GM18498 (cell line): ENCODE data around the gene BLTP3A.
"Not testable (repeated sequence)": the region's sequence is repeated elsewhere in the genome, so short reads cannot be mapped to it uniquely, and the experiment has no call there.

Experiments
- ATAC-seq: cut with Tn5 transposase; IDR thresholded peaks from one replicate; pipeline ENCODE4 v1.9.1; 2021; ENCODE audit warnings: mild to moderate bottlenecking, moderate library complexity; ENCODE audit not compliant: unreplicated experiment

BLTP3A gene

DNA sequence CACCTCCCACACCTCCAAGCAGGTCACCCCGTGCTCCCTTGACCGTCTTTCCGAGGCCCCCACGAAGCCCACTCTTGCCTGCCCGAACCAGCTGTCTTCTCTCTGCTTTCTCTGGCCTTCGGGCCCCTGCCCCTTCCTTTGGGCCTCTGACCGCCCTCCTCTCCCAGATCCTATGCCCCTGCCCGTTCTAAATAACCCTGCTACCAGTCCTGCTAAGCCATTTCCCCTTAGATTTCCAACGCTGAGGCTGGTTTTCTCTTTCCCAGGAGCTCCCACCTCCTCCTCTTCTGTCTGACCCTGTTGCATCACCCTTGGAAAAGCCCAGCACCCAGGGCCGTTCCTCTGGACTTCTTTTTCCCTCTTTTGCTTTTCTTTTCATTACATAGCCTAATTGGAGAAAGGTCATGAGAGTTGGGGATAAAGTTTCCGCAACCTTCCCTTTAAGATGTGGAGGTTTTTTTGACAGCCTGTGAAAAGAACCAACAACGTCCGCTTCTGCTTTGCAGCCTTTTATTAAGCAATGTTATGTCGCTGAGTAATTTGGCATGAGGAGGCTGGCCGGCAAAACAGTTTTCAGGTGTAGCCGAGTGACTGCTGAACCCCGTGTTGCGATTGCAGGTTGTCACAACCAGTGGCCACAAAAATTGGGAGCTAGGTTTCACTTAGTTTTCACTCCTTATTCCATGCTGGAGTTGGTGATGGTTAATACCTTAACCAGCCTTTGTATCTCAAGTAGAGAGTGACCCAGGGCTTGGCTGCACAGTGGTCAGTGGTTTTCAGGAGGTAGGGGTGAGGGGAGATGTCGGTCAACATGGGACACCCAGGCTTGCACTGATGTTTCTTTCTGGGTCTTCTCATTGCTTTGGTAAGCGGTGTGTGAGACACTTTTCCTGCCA is 970 bp downstream of the BLTP3A start:
- peak; percentile 4 for ATAC-seq

DNA sequence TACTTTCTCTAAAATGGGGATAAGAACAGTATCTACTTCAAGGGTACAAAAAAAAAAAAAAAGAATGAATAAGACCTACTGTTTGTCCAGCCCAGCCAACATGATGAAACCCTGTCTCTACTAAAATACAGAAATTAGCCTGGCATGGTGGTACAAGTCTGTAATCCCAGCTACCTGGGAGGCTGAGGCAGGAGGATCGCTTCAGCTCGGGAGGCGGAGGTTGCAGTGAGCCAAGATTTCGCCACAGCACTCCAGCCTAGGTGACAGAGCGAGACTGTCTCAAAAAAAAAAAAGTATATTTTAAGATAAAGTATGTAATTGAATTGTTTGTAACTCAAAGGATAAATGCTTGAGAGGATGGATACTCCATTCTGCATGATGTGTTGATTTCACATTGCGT is 2.0 kb downstream of the BLTP3A start:
- no peak for ATAC-seq

DNA sequence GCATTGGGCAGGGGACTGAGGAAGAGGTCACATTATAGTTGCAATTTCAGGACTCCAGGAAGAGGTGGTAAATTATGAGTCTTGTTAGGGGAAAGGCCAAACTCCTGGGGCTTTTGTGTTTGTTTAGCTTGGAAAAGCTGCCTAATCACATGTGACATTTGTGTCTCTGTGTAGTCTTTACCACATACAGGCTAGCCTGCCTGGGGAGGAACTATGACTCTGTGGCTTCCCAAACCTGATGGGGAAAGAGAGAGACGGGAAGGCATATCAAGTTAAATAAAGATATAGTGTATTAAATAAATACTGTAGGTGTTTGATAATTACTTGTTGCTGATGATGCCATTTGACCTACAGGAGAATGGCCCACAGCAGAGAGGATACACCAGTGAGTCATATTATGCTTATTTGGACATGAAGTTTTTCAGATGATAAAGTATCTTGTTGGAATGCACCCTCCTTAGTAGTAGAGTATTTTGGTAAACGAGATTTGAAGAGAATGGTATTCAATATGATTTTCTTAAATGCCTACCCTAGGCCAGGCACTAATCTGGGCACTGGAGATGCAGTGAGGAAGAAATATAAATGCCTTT is 4.0 kb downstream of the BLTP3A start:
- no peak for ATAC-seq

DNA sequence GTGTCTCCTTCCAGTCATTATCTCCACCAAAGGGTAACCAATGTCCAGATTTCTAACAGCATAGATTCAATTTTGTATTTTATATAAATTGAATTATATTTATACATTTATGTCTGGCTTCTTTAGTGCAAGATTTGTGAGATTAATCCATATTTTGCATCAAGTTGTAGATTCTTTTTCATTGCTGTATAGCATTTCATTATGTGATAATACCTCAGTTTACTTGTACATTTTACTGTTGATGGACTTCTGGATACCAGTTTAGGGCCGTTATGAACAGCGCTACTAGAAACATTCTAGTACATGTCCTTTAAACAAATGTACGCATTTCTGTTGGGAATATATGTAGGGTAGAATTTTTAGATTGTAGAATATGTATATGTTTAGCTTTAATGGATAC is 6.2 kb downstream of the BLTP3A start:
- ATAC-seq: no peak

DNA sequence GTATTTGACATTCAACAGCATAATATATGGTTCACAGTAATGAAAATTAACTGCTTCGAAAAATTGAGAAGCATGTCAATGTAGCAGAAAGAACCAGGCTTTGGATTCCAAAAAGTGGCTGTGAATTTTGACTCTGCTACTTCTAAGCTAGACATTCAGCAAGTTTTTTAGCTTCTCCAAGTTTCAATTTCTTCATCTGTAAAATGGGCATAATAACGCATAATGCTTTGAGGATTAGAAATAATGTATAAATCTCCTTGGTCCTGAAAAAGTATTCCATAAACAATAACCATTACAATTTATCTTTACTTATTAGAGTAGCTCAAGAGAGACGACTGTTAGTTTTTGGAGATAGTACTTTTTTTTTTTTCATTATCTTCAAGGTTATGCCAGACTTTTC is 7.7 kb downstream of the BLTP3A start:
- no peak for ATAC-seq

DNA sequence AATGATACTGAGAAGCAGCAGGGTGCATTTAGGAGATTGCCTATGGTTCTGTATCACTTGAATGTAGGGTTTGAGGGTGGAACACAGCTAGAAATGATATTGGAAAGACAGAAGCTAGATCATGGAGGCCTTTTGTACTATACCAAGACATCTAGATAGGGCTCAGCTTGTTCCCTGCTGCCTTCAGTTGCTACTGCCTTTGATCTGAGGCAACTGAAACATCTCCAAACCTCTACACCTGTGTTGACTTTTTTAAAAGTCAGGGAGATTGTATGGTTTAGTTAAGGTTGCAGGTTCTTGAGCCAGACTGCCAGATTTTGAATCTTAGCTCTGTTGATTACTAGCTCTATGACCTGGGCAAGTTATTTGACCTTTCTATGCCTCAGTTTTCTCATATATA is 12.7 kb downstream of the BLTP3A start:
- ATAC-seq: no peak

DNA sequence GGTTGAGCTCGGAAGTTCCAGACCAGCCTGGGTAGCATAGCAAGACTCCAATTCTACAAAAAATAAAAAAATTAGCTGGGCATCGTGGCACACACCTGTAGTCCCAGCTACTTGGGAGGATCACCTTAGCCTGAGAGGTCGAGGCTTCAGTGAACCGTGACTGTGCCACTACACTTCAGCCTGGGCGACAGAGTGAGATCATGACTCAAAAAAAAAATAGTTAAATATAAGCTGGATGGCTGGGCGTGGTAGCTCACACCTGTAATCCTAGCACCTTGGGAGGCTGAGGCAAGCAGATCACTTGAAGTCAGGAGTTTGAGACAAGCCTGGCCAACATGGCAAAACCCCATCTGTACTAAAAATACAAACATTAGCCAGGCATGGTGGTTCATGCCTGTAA is 13.2 kb downstream of the BLTP3A start:
- not testable (repeated sequence) for ATAC-seq

DNA sequence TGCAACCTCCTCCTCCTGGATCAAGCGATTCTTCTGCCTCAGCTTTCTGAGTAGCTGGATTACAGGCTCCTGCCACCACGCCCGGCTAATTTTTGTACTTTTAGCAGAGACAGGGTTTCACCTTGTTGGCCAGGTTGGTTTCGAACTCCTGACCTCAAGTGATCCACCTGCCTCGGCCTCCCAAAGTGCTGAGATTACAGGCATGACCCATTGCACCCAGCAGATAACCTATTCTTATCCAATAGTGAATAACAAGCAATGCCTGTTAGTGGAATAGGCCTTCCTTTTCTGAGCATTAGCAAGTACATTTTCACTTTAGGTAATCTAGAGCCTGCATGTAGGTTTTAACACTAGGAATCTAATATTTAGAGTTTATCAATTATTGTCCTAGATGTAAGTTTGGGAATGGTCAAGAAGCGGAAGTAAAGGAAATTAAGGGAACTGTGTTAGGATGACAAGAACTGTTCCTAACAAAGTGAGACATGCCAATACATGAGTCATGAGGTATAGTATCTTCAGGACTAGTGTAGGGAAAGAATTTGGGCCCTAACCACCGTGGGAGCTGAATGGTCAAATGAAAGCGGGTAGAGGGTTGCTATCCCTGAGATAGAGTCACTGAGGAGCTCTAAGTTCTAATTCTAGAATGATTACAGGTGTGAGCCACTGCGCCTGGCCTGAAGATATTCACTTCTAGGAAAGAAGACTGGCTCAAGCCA is 15.0 kb downstream of the BLTP3A start:
- no peak for ATAC-seq

DNA sequence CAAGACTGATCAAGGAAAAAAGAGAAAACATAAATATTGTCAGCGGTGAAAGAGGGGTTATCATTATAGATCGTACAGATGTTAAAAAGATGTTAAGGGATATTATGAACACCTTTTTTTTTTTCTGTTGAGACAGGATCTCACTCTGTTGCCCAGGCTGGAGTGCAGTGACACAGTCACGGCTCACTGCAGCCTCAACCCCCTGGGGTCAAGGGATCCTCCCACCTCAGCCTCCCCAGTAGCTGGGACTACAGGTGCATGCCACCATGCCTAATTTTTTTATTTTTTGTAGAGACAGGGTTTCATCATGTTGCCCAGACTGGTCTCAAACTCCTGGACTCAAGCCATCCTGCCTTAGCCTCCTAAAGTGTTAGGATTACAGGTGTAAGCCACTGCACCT is 16.6 kb downstream of the BLTP3A start:
- ATAC-seq: not testable (repeated sequence)

DNA sequence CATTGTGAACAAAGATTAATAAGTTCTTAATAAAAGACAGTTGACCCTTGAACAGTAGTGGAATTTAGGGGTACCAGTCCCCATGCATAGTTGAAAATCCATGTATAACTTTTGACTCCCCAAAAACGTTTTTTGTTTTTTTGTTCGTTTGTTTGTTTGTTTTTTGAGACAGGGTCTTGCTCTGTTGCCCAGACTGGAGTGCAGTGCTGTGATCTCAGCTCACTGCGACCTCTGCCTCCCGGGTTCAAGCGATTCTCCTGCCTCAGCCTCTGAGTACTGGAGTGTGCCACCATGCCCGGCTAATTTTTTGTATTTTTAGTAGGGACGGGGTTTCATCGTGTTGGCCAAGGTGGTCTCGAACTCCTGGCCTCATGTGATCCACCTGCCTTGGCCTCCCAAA is 17.5 kb downstream of the BLTP3A start:
- ATAC-seq: not testable (repeated sequence)

DNA sequence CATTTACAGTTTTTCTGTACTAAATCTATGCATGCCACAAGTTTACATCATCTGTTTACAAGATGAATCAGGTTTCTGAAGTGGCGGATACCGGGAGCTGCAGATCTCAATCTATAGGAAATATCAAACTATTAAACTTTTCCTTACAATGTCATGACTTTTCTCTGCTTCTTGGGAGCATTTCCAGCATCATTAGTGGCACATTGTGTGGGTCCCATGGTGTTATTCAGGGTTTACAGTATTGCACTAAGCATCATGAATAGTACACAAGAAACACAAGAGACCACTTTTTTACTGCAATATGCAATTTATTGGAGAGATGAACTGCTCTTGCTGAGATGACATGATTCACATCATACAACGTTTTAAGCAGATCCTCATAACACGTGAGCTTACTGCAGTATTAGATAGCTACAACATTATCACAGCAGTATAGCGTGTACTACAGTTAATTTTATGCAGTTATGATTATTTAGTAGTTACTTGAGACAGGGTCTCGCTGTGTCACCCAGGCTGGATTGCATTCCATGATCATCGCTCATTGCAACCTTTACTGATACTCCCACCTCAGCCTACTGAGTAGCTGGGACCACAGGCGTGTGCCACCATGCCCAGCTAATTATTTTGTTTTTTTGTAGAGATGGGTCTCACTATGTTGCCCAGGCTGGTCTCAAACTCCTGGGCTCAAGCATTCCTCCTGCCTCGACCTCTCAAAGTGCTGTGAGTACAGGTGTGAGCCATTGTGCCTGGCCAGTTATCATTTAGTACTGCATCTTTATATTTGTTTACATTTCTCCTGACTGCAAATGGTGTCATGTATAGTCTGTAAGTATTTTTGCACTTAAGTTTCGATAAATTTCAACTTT is 18.4 kb downstream of the BLTP3A start:
- ATAC-seq: no peak

DNA sequence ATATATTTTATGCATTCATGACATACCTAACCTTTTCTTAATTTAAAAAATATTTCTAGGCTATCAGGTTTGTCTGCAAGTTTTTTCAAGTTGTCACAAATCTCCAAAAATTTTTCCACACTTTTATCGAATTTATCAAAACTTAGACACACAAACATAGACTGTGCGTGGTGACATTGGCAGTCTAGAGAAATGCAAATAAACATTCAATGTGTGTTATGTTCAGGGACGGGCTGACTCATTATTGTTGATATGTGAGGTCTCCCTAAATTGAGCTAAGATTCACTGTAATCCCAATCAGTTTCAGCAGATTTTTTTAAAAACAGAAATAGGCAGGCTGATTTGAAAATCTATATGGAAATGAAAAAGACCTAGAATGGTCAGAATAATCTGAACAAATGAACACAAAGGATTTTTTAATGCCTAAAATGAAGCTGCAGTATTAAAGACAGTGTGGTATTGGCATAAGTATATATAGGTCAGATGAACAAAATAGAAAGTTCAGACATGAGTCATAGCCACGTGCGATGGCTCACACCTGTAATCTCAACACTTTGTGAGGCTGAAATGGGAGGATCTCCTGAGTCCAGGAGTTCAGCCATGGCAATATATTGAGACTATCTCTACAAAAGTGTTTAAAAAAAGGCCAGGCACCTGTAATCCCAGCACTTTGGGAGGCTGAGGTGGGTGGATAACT is 19.2 kb downstream of the BLTP3A start:
- ATAC-seq: peak; percentile 91

DNA sequence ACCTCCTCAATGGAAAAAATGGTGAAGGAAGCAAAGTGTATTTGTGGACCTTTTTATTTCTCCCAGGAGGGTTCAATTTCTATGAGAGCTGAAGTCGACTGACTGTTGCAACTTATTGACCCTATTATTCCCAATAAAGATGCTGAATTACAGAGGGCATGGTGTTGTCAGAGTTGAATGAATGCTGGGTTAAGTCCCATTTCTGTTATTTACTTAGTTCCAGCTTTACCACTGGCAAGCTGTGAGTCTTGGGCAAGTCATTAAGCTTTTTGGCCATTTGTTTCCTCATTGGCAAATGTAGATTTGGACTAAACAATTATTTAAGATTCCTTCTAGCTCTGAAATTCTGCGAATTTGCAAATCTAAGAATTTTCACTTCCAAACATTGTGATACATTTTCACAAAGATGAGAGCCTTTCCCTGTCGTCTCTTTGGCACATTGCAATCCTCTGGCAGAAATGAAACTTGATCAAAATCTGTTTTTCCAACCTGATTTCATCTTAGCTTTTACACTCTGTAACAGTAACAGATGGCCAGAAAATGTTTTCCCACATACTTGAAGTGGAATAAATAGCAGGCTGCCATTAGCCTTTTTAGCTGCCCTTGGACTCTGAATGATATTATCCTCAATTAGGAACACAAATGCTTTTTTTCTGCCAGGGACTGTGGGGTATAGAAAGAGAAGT is 21.3 kb downstream of the BLTP3A start:
- no peak for ATAC-seq

DNA sequence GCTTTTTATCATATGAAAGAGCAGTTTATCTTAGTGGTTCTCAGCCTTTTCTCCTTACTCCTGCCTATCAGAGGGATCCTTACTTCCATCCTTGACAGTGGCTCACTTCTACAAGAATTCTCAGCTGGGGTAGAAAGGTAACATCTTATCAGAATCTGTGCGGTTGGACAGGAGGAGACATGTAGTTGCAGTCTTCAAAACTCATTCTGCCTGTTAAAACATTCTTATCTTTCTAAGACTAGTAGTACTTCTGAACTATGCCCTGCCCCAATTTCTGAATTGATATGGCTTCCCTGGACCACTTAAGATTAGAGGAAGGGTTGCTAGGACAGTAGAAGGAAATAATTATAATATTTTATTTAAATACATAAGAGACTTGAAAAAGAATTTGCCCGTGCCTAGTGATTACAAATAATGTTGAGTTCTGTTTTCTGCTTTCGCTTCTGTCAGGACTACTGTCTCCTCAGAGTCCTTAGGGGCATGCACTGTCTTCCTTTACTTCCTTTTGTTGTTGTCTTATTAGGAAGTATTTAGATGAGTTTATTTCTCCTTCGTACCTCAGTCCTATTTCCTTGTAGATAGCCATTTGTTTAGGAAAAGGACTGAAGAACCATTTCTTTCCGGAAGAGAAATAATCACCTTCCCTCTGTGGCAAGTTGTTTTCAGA is 24.9 kb downstream of the BLTP3A start:
- ATAC-seq: no peak

DNA sequence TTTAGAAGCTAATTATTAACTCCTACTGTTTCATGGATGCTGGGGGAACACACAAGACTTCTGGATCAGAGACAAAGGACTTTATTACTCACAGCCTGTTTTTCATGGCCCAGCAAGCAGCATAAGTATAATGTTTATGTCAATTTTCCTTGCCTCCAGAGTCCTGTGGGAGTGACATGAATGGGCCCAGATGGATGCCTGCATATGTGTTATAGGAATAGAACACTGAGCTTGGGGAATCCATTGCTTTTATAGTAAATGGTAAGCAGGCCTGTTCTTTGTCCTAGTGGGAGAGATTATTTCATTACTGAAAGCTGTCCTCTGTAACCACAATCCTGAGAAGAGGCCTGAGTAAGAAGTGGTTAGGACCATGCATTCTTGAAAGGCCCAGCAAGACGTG is 25.6 kb downstream of the BLTP3A start:
- no peak for ATAC-seq

DNA sequence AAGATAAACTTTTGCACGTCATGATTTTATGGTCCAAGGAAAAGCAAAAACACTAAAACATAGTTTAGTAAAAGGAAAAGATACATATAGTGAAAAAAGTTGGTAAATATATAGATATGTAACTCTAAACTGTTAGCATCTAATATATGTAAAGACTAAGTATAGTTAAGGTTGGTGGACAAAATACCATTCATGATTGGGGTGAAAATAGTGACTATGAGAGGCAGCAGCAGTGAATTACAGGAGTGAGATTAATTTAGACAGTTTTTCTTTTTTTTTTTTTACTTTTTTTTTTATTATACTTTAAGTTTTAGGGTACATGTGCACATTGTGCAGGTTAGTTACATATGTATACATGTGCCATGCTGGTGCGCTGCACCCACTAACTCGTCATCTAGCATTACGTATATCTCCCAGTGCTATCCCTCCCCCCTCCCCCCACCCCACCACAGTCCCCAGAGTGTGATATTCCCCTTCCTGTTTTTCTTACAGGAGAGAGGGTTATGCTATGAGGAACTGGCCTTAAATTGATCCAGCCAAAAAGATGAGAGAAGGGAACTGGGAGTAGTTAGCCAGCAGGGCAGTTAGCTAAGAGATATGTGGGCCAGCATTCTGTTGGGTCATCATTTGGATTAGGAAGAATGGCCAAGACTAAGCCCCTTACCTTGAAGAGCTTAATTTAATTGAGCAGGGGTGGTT is 27.1 kb downstream of the BLTP3A start:
- not testable (repeated sequence) for ATAC-seq

DNA sequence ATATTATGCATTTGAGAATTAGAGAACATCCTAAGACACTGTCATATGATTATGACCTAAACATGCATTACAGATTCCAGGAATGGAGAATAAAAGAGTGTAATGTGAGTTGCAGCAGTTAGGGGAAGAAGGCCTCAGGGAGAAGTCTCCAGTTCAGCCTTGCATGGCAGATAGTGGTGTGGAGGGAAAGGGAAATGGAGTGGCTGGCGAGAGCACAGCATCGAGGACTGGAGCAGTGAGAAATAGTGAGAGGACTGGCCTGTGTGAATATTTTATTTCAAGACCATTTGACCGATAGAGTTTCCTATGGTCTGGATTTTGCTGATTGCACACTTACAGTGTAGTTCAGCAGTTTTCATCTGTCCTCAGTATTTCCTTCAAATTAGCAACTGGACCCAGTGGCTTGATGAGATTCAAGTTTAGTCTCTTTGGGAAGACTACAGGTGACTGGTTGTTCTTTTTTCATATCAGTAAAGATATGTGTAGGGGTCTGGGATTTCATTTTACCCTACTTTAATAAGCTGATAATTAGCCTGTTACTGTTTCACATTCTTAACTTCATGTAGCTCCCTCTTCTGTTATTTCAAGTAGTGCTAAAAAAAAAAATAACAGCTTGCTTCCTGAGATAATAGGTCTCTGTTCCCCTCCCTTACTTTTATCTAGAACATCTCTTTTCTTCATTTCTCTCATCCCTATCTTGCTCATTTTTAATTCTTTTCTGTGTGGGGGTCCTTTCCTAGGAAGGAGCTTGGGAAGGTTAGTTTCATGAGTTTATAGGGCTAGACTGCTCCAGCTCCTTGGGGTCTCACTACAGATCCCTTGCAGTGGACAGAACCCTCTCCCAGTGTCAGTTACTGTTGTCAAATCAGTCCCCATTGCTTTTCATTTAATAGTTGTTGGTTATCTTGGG is 27.9 kb downstream of the BLTP3A start:
- no peak for ATAC-seq

DNA sequence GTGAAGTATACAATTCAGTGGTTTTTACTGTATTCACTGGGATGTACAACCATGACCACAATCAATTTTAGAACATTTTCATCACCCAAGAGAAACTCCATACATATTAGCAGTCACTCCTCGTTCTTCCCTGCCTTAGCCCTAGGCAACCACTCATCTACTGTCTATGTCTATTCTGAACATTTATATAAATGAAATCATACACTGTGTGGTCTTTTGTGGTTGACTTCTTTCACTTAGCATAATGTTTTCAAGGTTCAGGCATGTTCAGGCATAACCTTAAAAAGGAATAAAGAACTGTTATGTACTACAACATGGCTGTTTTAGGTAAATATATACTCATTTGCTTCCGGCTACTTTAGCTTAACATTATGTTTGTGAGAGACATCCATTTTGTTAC is 37.3 kb downstream of the BLTP3A start:
- no peak for ATAC-seq
